ENCODE data around the gene RIOX2. TPM values are rescaled to one million over a fixed set of nuclear protein-coding genes. Genes with fewer than 3 reads are reported as not detected.

Gene RIOX2
- total and polyA plus RNA-seq, 2 of the 8 experiments (the other 6 are each of a cell fraction or from before 2014, with no cell fraction given): 3.8 to 16.4 TPM

GRCh38 chr3:97967966-97968365 is 4.3 kb downstream of the RIOX2 start:
- Histone ChIP-seq H3K79me1 (ENCODE audit: low read depth, low read length) (peaks cover 2% of the 10 kb centered on the region; the same call in 1 of the 2 replicates), H2AFZ (ENCODE audit: low read length) (no peak overlapping the region), H3K36me3 (ENCODE audit: control insufficient read depth in 2 of 4, insufficient read depth in 4 of 4, low read length in 3 of 4) (no peaks in the 10 kb centered on the region; a peak in 1 of 8 replicates), H3K9ac (replicated peaks in 1 of 4; ENCODE audit: extremely low read depth in 1 of 4, low read depth in 3 of 4, low read length in 3 of 4) (no peak overlapping the region), H2AK5ac (ENCODE audit: low read depth, low read length) (no peak overlapping the region), H2BK5ac (ENCODE audit: low read depth, low read length) (no peak overlapping the region), H2BK12ac (ENCODE audit: low read depth, low read length) (no peak overlapping the region), H3K27ac (ENCODE audit: low read depth, low read length) (no peak overlapping the region), H2BK15ac (ENCODE audit: low read length) (no peak overlapping the region), H4K8ac (ENCODE audit: extremely low read depth, insufficient read depth, low read length) (no peak overlapping the region), H3K27me3 (replicated peaks in 1 of 4; ENCODE audit: control insufficient read depth in 3 of 4, extremely low read depth in 1 of 4, insufficient read depth in 3 of 4, low read length in 3 of 4) (no peaks in the 10 kb centered on the region), H4K20me1 (replicated peaks in 1 of 2; ENCODE audit: control insufficient read depth in 1 of 2, insufficient read depth in 2 of 2, low read length in 2 of 2) (no peaks in the 10 kb centered on the region), H2BK20ac (ENCODE audit: low read length) (no peak overlapping the region), H3K4me3 (ENCODE audit: extremely low read depth in 1 of 4, insufficient read depth in 2 of 4, low read depth in 3 of 4, low read length in 4 of 4) (no peak overlapping the region), H4K5ac (ENCODE audit: insufficient read length, low read depth, low read length) (no peak overlapping the region), H3K14ac (ENCODE audit: insufficient read length) (no peak overlapping the region), H3K9me3 (ENCODE audit: insufficient read depth in 2 of 2, low read depth in 1 of 2, low read length in 1 of 2) (no peaks in the 10 kb centered on the region), H4K91ac (replicated peaks; ENCODE audit: insufficient read length, low read length) (no peak overlapping the region), H3K56ac (replicated peaks; ENCODE audit: insufficient read length, low read depth, low read length) (no peak overlapping the region), H3K23me2 (ENCODE audit: low read depth, low read length) (peaks cover 4% of the 10 kb centered on the region; the same call in 1 of the 2 replicates), H3K4ac (replicated peaks; ENCODE audit: insufficient read length, low read depth, low read length) (no peak overlapping the region), H3K18ac (ENCODE audit: extremely low read depth, low read length) (no peak overlapping the region), H3K4me1 (replicated peaks in 1 of 4; ENCODE audit: control insufficient read depth in 3 of 4, insufficient read depth in 4 of 4, low read length in 3 of 4) (no peaks in the 10 kb centered on the region), H3K23ac (ENCODE audit: insufficient read length) (no peak overlapping the region), H3K79me2 (ENCODE audit: control insufficient read depth in 1 of 2, insufficient read depth in 2 of 2, low read length in 2 of 2) (no peaks in the 10 kb centered on the region), H3K4me2 (ENCODE audit: insufficient read depth in 1 of 2, low read depth in 2 of 2, low read length in 2 of 2) (no peak overlapping the region), H2BK120ac (replicated peaks; ENCODE audit: low read depth, low read length) (no peak overlapping the region)
- DNase-seq (ENCODE audit: low read depth in 1 of 2, low spot score in 2 of 2) (no peak), FAIRE-seq (no peak)
- POLR2A ChIA-PET (ENCODE audit: partially characterized antibody): interaction anchor here (0.6 to 1.6 kb wide), 4 partner anchors 9 to 22 kb away, joined by 3 to 4 read pairs (median 3); no protein-coding TSS in a partner anchor
- CTCF ChIA-PET (ENCODE audit: partially characterized antibody): interaction anchor here (0.5 to 3.1 kb wide), 23 partner anchors 9 to 944 kb away, joined by 3 to 23 read pairs (median 3); partner anchors contain the start of genes ARL6 and CRYBG3
- TF ChIP-seq RAD21 (IDR thresholded peaks at IDR 0.05 in 1 of 2, conservative IDR thresholded peaks at IDR 0.05 in 1 of 2; ENCODE audit: low read depth in 2 of 2, low read length in 2 of 2) (peak; percentile 62 to 73), BACH1 (IDR thresholded peaks at IDR 0.05; ENCODE audit: low read length) (no peak), CTCF (IDR thresholded peaks at IDR 0.05; ENCODE audit: control extremely low read depth in 1 of 3, insufficient read depth in 1 of 3, low read depth in 1 of 3, low read length in 3 of 3) (peak; percentile 53 to 79 (median 67))
- WGBS, 2 experiments (ENCODE audit: extremely low coverage in 1 of 2, insufficient coverage in 1 of 2, insufficient read length in 1 of 2, insufficient replicate concordance in 2 of 2, low coverage in 1 of 2, low lambda C conversion rate in 2 of 2, missing lambda C conversion rate in 1 of 2): 82% methylated on average over 8 of the region's 8 CpGs; no CpG with 5 or more reads in 1 of the 2 experiments
